G401.6 (cell line): ENCODE measurements around the gene NPR3.
"Not testable (repeated sequence)": the region's sequence is repeated elsewhere in the genome, so short reads cannot be mapped to it uniquely, and the experiment has no call there.

Experiments
- FAIRE-seq: peaks from 2 replicates; lab custom pipeline; 2012; peaks lifted over from hg19 to GRCh38; lab: Jason Lieb, UNC

NPR3 gene

GRCh38 chr5:32767948-32768467, 56.9 kb downstream of the NPR3 start:
- no peak for FAIRE-seq

- FAIRE-seq = no peak
These were observed 58.6 kb downstream of the NPR3 start for GRCh38 chr5:32769711-32770110.

- no peak for FAIRE-seq
These were observed 59.3 kb downstream of the NPR3 start for GRCh38 chr5:32770444-32770843.

DNA sequence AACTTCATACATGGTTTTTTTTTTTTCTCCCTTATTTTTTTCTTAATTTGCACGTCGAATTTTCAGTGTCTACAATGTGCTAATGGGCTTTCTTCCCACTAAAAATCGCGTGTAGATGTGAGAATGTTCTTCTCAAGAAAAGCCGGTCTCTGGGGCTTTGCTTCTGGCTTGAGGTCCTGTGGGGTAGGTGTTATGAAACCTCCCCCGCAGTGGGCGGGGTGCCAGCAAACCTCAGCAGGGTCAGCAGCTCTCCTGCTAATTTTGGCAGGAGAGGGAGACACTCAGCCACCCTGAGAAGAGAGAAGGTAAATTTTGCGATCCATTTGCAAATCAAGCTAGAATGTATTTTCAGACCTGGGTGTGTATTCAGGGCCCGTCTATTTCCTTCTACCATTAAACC, 59.9 kb downstream of the NPR3 start:
- FAIRE-seq = no peak

- FAIRE-seq = no peak
These were observed 62.8 kb downstream of the NPR3 start for GRCh38 chr5:32773944-32774343.

DNA sequence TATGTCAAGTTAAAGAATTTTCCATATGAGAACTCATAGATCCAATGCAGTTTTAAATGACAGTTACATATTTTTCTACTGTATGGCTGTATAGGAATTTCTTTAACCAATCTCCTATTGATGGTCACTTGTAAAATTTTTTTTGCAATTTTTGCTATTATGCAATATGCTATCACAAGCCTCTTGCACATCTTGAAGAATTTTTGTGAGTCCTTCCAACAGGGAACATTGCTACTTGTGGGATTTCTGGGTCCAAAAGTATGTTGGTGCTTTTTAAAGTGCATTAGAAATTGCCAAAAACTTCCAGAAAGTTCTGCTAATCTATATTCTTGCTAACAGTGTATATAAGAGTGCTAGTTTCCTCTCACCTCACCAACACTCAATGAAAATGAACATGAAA, 65.1 kb downstream of the NPR3 start:
- FAIRE-seq = no peak

DNA sequence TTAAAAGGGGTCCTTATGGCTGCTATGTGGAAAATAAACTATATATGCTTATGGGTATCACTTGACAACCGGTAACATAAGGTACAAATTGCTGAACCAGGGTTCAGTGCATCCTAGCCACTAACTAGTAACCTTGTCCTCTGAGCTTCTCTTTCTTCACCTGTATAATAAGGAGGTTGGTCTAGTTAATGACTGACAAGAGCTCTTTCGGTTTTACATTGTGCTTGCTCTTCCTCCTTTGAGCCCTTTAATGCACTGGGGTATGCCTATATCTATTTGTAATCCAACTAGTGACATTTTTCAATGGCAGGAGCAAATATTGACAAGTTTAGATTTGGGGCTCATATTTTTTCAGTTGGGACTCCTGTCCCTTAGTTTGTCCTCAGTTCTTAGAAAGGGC, 66.1 kb downstream of the NPR3 start:
- FAIRE-seq = no peak

GRCh38 chr5:32777733-32778132, 66.6 kb downstream of the NPR3 start:
- no peak for FAIRE-seq

DNA sequence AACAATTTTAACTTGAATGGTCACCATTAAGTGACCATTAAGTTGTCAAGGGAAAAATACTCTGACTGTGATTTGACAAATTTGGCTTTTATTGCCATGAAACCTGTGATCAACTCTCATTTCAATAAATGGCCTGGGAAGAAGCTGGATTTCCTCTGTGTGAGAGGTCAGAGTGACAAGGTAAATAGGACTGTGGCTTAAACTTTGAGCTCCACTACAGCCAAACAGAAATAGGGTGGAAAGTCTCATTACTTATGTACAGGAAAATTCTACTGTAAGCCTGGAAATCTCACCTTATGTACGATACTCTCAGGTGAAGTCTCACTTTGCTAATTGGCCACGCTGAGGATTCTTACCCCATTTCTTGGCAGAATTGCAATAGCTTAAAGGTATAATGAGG, 67.3 kb downstream of the NPR3 start:
- FAIRE-seq = no peak

DNA sequence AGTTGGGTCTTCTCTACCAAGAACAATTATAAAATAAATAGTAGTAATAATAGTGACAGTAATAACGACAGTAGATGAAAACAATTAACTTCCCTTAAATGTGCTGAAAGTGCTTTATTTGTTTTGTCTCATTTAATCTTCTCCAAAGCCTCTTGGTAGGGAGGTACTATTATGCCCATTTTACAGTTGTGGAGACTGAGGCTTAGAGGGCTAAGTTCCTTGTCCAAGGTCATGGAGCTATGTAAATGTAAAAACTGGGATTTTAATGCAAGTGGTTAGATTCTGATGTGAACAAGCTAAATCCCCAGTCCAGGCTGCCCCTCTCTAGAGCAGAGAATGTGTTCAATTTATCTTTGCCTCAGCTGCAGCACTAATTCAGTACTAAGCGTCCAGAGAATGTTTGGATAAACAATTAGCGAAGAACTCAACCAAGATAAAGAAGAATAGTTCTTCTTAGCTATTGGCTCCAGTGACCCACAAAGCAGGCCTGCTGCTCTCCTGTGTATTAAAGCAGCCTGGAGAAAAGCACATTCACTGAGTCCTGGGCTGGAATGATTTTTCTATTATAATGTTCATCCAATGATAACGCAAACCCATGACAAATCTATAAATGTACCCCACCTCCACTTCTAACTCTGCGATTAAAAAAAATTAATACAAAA, 68.8 kb downstream of the NPR3 start:
- no peak for FAIRE-seq

DNA sequence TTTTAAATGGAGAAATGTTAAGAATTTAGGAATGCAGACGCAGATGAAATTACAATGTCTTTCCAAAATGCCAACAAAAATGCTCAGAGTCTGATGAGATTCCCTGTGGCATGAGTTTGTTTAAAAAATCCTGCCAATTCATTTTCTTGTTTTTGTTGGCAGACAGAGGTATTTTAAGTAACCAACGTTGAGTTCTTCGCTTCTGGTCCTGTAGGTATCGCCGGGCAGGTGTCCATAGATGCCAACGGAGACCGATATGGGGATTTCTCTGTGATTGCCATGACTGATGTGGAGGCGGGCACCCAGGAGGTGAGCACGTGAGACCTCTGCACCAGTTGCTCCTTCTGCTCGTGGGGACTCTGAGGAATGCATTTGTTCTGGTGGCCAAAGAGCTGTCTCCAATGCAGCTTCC, 69.4 kb downstream of the NPR3 start:
- FAIRE-seq = no peak

DNA sequence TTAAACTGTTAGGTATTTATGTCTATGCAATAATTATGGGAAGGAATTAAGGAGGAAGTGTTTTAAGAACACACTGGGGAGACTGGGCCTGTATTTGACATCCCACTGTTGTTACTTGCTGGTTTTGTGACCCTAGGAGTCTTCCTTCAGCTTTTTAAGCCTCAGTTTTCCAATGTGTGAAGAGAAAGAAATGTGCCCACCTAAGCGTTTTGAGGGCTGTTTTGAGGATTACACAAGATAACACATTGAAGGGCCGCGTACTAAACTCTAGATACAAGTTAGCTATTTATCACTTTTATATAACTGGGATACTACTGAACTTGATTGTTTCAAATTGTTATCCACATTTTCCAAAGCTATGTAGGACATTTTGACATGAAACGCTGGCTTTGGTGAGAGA, 72.5 kb downstream of the NPR3 start:
- no peak for FAIRE-seq

- no peak for FAIRE-seq
These were observed 74.6 kb downstream of the NPR3 start for GRCh38 chr5:32785611-32786254.

- no peak for FAIRE-seq
These were observed 75.2 kb downstream of the NPR3 start for GRCh38 chr5:32786311-32786710.

- FAIRE-seq = no peak
These were observed 79.4 kb downstream of the NPR3 start for GRCh38 chr5:32790411-32790951.

GRCh38 chr5:32791536-32792243, 80.6 kb downstream of the NPR3 start:
- FAIRE-seq = no peak

- no peak for FAIRE-seq
These were observed 83.0 kb downstream of the NPR3 start for GRCh38 chr5:32794086-32794485.

DNA sequence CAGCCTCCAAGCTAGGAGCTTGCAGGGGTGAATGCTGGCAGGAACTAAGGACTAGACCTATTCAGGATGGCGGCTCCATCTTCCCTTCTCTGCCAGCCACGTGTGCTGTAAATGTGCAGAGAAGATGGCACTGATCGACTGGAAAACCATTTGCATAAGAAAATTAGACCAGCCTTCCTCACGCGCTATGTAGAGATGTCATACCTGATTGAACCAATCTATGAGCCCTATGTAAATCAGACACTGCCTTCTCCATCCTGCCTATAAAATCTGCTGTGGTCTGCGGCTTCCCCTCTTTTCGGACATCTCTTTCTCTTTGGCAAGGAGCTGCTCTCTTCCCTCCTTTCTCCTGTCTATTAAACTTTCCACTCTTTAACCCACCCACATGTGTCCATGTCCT, 91.6 kb downstream of the NPR3 start:
- FAIRE-seq = no peak

DNA sequence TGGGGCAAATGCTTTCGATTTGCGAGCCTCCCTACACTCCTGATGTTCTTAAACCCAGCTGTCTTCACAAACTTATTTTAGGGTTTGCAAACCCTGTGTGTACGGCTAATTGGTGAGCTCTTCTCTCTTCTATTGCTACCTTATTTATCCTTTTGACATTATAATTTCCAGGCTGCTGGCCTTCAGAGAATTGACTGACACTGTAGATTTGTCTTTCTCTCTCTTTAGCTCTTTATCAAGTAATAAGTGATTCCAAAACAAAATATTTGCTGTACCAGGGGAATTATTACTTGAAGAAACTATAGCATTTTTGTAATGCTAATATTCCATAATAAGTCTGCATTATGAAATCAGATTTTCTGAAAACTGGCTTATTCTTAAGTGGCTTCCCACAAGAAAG, 92.5 kb downstream of the NPR3 start:
- FAIRE-seq = no peak

DNA sequence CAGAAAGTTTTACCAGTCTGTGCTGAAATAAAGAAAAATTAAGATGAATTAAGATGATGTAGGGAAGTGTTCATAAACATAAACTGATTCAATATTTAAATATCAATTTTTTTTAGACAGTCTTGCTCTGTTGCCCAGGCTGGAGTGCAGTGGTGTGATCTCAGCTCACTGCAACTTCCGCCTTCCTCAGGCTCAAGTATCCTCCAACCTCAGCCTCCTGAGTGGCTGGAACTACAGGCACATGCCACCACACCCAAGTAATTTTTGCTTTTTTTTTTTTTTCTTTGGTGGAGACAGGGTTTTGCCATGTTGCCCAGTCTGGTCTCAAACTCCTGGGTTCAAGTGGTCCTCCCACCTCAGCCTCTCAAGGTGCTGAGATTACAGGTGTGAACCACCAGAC, 94.3 kb downstream of the NPR3 start:
- FAIRE-seq = not testable (repeated sequence)

- no peak for FAIRE-seq
These were observed 95.0 kb downstream of the NPR3 start for GRCh38 chr5:32805971-32806638.

GRCh38 chr5:32808783-32809182, 97.7 kb downstream of the NPR3 start:
- FAIRE-seq = no peak

DNA sequence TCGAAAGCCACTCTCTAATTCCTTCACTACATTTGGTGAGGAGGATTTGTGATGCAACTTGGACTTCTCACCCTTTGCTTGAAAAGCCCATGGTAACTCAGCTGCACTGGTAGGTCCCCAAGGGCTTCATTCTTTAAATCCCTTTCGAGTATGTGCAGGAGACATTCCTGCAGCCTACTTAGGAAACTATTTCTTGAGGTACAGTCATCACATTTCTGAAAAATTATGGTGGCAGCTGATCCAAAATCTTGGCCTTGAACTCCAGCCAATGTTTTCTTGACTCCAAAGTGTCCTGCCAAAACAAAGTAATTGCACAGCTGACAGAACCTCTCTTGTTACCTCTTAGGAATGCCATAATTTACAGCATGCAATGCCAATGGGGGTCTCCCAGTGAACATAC, 99.7 kb downstream of the NPR3 start:
- no peak for FAIRE-seq
